Panc1 (cell line): ENCODE results near the gene HSPA5. TPM values are rescaled to one million over a fixed set of nuclear protein-coding genes. Genes with fewer than 3 reads are reported as not detected.
A peak's percentile ranks its signal among the peaks of the same experiment; 100 is the strongest.

Experiments used
- ATAC-seq: fragments of 200-7000 bp; cut with Tn5 transposase; 2 replicates; pipeline ENCODE4 v1.9.1; 2020; ENCODE audit warnings: mild to moderate bottlenecking, moderate library complexity
- BruUV-seq: library from RNA; stranded (reverse); fragments of 400-500 nt; replicated peaks from 2 replicates; lab custom pipeline; 2021; lab: Mats Ljungman, UMichigan
- CTCF ChIA-PET: fragments of 300-600 bp; sonication (Branson Sonifier 250); formaldehyde crosslinking; loops from one replicate; lab custom pipeline; 2022; ENCODE audit warnings: antibody characterized with exemption; lab: Charles Lee
- POLR2A ChIA-PET: fragments of 300-600 bp; sonication (Branson Sonifier 250); formaldehyde crosslinking; loops from one replicate; lab custom pipeline; 2022; ENCODE audit warnings: antibody characterized with exemption; lab: Charles Lee
- DNase-seq: peaks from one replicate; pipeline ENCODE4 v3.0.0-alpha.2; 2010; ENCODE audit warnings: low read depth, low spot score
- H3K27ac ChIP-seq: 2 replicates; pipeline ENCODE4 v1.5.1; 2011; ENCODE audit warnings: mild to moderate bottlenecking, low read length, inconsistent platforms
- H3K27me3 ChIP-seq: fragments of 200-500 bp; sonication (Bioruptor generic); 2 replicates; pipeline ENCODE4 v1.6.0; 2014; ENCODE audit warnings: low read length, inconsistent platforms; ENCODE audit not compliant: control insufficient read depth, insufficient read depth
- H3K36me3 ChIP-seq: fragments of 200-500 bp; sonication (Bioruptor generic); 2 replicates; pipeline ENCODE4 v1.5.1; 2014; ENCODE audit warnings: inconsistent platforms, mild to moderate bottlenecking, low read length, moderate library complexity; ENCODE audit not compliant: control insufficient read depth, insufficient read depth
- H3K4me1 ChIP-seq: 2 replicates; pipeline ENCODE4 v1.5.1; 2011; ENCODE audit warnings: inconsistent platforms, mild to moderate bottlenecking, low read length, moderate library complexity; ENCODE audit not compliant: control insufficient read depth, insufficient read depth
- H3K4me3 ChIP-seq, 2 experiments: 2 replicates each; pipeline ENCODE4 v1.5.1; 2011 to 2012; ENCODE audit warnings: low read depth in 2 of 2, low read length in 2 of 2, mild to moderate bottlenecking in 2 of 2, inconsistent platforms in 1 of 2, moderate library complexity in 1 of 2
- H3K9me3 ChIP-seq: fragments of 200-500 bp; sonication (Bioruptor generic); 2 replicates; pipeline ENCODE4 v1.5.1; 2014; ENCODE audit warnings: low read depth, mild to moderate bottlenecking, inconsistent platforms, low read length, moderate library complexity; ENCODE audit not compliant: control insufficient read depth, insufficient read depth
- CTCF ChIP-seq: fragments of 450-650 bp; IDR thresholded peaks from 2 replicates; pipeline ENCODE4 v1.5.1; 2017; ENCODE audit warnings: mild to moderate bottlenecking
- POLR2AphosphoS5 ChIP-seq: IDR thresholded peaks from 2 replicates; pipeline ENCODE4 v1.6.1; 2012; ENCODE audit warnings: mild to moderate bottlenecking, low read depth, low read length, moderate library complexity
- REST ChIP-seq, 2 experiments: IDR thresholded peaks; 2 replicates each; pipeline ENCODE4 v1.6.1; 2011 to 2012; ENCODE audit warnings: low read depth in 2 of 2, control low read depth in 1 of 2, low read length in 1 of 2, mild to moderate bottlenecking in 1 of 2, moderate library complexity in 1 of 2; ENCODE audit not compliant: insufficient read depth in 1 of 2
- SIN3A ChIP-seq: IDR thresholded peaks from 2 replicates; pipeline ENCODE4 v1.6.1; 2012; ENCODE audit warnings: low read depth, mild to moderate bottlenecking, low read length, moderate library complexity, borderline replicate concordance; ENCODE audit not compliant: insufficient read depth
- TCF7L2 ChIP-seq: IDR thresholded peaks from 2 replicates; pipeline ENCODE4 v1.6.1; 2011; ENCODE audit warnings: mild to moderate bottlenecking, low read depth, low read length, inconsistent platforms
- in situ Hi-C: cut with HindIII; loops from 2 replicates; pipeline ENCODE4 v1.10.0; 2016; ENCODE audit warnings: low sequenced_read_pairs, low pct_unique_long_range_greater_than_20kb
- intact Hi-C: fragments of 100-400 bp; cut with micrococcal nuclease; formaldehyde crosslinking; loops from one replicate; pipeline ENCODE4 v1.10.0; 2022; ENCODE audit not compliant: unreplicated experiment
- total RNA-seq: library from RNA; stranded (reverse); gene quantifications from one replicate; pipeline ENCODE4 v1.2.1, GENCODE V29; 2021; ENCODE audit not compliant: unreplicated experiment

The HSPA5 gene
- total RNA-seq, 1 experiment from 2014 or later: 281 TPM

- DNase-seq (no peak), ATAC-seq (peak; percentile 27)
- POLR2A ChIA-PET: interaction anchor here (0.6 to 0.7 kb wide), 4 partner anchors 9 to 1095 kb away, joined by 3 to 7 read pairs (median 6); no protein-coding TSS in a partner anchor
- Histone ChIP-seq H3K4me3 (peak overlapping the region; percentile 68 to 77), H3K36me3 (peaks cover 29% of the 10 kb centered on the region), H3K27ac (peak overlapping the region; percentile 98), H3K27me3 (no peaks in the 10 kb centered on the region), H3K4me1 (peaks cover 31% of the 10 kb centered on the region), H3K9me3 (no peaks in the 10 kb centered on the region)
- intact Hi-C loops (no loop called here), in situ Hi-C loops (no loop called here)
- CTCF ChIA-PET: interaction anchor here (0.7 kb wide), 1 partner anchor 1000 kb away, joined by 6 read pairs; no protein-coding TSS in a partner anchor
- TF ChIP-seq TCF7L2: no peak
- TF ChIP-seq POLR2AphosphoS5: no peak; the same call in 1 of the 2 replicates
- TF ChIP-seq CTCF: no peak
- TF ChIP-seq SIN3A: no peak
- no peak for TF ChIP-seq REST (IDR thresholded peaks at IDR 0.05; ENCODE audit: insufficient read depth in 1 of 2, low read depth in 2 of 2, low read length in 1 of 2)
- BruUV-seq: TSS peak; percentile 99
Measured at GRCh38 chr9:125241863-125242739, 958 bp upstream of the HSPA5 start.

- no peaks in the 10 kb centered on the region for H3K27me3 ChIP-seq
- H3K27ac ChIP-seq: peak overlapping the region; percentile 89
- H3K4me3 ChIP-seq: peak overlapping the region; percentile 89 to 95
- CTCF ChIA-PET: no interaction called here
- peaks cover 34% of the 10 kb centered on the region for H3K36me3 ChIP-seq
- intact Hi-C loops: no loop called here
- in situ Hi-C loops: no loop called here
- no peaks in the 10 kb centered on the region for H3K9me3 ChIP-seq
- TF ChIP-seq SIN3A (no peak), REST (IDR thresholded peaks at IDR 0.05; ENCODE audit: insufficient read depth in 1 of 2, low read depth in 2 of 2, low read length in 1 of 2) (no peak), POLR2AphosphoS5 (no peak), CTCF (no peak), TCF7L2 (no peak)
- POLR2A ChIA-PET: no interaction called here
- DNase-seq (no peak), ATAC-seq (peak; percentile 14; the same call in 1 of the 2 replicates)
- BruUV-seq: no TSS peak
- H3K4me1 ChIP-seq: peaks cover 42% of the 10 kb centered on the region
Measured at GRCh38 chr9:125240649-125240999, 519 bp downstream of the HSPA5 start.
